Left cardiac atrium (tissue), 4 donors: ENCODE results near the gene TSPEAR. TPM values are rescaled to one million over a fixed set of nuclear protein-coding genes. Genes with fewer than 3 reads are reported as not detected.
"Not testable (repeated sequence)": the region's sequence is repeated elsewhere in the genome, so short reads cannot be mapped to it uniquely, and the experiment has no call there.

Experiments
- ATAC-seq, 2 donors: fragments of 200-7000 bp; cut with Tn5 transposase; one replicate each; pipeline ENCODE4 v1.9.1; 2020; ENCODE audit warnings: mild to moderate bottlenecking in 2 of 2, moderate library complexity in 2 of 2
- DNase-seq: peaks from one replicate; pipeline ENCODE4 v3.0.0-alpha.2; 2020
- intact Hi-C, 2 donors: fragments of 100-400 bp; cut with DNase I; formaldehyde crosslinking; loops; one replicate each; pipeline versions ENCODE4 v1.14.1 to v1.15.1; 2022 to 2023
- total RNA-seq, 2 donors: library from RNA; stranded (reverse); fragmentation: NEBNext Ultra II Directional; extraction: Animal tissue kit (Norgen Biotek cat#: 25700); gene quantifications; one replicate each; pipeline ENCODE4 v1.2.1, GENCODE V29; 2021
- donor health status: DM: no; HTN: yes; CAD: no.
- donor health status: DM: no; HTN: yes; CAD: no; lungs with severe emphysema.
- donor health status: DM: yes; HTN: yes; CAD: no.
- donor health status: Dilated cardiomyopathy.

TSPEAR gene
- total RNA-seq, 2 donors from 2014 or later = 0.39 to 1.6 TPM

DNA sequence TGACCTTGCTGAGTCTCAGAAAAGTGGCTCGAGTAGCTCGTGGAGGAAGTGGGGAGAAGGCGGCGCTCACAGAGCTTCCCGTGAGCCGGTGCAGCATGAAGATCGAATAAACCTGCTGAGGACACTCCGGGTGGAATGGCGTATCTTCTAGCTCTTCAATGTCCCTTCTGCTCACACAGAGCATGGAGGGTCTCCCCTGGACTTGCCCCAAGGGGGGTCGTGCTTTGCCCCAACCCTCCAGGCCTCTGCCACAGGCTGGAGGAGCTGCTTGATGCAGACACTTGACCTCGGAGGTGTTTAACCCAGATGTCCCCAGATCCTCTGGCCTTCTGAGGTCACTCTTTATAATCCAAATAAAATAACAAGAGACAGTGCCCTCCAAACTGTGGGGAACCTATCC, 16.6 kb downstream of the TSPEAR start:
- intact Hi-C loops = no loop called here
- DNase-seq (no peak), ATAC-seq (no peak)

DNA sequence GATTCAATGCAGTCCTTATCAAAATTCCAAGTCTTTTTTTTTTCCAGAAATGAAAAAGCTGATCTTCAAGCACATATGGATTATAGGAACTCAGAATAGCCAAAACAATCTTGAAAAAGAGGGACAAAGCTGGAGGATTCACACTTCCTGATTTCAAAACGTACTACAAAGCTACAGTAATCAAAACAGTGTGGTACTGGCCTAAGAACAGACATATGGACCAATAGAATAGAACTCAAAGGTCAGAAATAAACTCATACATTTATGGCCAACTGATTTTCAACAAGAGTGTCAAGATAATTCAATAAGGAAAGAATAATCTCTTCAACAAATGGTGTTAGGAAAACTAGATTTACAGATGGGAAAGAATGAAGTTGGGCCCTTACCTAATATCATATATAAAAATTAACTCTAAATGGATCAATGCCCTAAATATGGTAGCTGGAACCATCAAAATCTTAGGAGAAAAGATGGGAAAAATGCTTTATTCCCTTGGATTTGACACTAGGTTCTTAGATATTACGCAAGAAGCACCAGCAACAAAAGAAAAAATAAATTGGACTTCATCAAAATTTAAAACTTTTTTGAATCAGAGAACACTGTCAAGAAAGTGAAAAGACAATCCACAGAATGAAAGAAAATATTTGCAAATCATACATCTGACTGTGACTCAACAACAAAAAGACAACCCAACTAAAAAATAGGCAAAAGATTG, 18.4 kb downstream of the TSPEAR start:
- intact Hi-C loops = no loop called here
- DNase-seq (no peak), ATAC-seq (no peak)

DNA sequence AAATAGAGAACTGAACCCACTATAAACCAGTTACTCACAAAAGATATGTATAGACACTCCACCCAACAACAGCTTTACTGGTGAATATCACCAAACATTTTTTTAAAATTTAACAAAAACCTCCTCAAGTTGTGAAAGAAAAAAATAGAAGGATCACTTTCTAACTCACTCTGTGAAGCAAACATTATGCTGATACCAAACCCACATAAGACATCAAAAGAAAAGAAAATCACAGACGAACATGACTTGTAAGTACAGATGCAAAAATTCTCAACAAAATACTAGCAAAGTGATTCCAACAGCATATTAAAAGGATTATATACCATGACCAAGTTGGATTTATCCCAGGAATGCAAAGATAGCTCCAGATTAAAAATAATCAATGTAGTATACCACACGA, 19.7 kb downstream of the TSPEAR start:
- intact Hi-C loops = no loop called here
- DNase-seq (no peak), ATAC-seq (no peak)

DNA sequence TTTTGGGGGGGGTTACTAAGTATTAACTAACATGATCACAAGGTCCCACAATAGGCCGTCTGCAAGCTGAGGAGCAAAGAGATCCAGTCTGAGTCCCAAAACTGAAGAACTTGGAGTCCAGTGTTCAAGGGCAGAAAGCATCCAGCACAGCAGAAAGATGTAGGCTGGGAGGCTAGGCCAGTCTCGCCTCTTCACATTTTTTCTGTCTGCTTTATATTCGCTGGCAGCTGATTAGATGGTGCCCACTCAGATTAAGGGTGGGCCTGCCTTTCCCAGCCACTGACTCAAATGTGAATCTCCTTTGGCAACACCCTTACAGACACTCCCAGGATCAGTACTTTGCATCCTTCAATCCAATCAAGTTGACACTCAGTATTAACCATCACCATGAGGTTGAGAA, 21.6 kb downstream of the TSPEAR start:
- ATAC-seq, intact Hi-C loops, DNase-seq: not testable (repeated sequence)

- no peak for ATAC-seq
- intact Hi-C loops = no loop called here
- DNase-seq = no peak
Measured at GRCh38 chr21:44687671-44688070, 23.7 kb downstream of the TSPEAR start.

GRCh38 chr21:44686843-44687561, 24.4 kb downstream of the TSPEAR start:
- DNase-seq (no peak), ATAC-seq (no peak)
- intact Hi-C loops = no loop called here

DNA sequence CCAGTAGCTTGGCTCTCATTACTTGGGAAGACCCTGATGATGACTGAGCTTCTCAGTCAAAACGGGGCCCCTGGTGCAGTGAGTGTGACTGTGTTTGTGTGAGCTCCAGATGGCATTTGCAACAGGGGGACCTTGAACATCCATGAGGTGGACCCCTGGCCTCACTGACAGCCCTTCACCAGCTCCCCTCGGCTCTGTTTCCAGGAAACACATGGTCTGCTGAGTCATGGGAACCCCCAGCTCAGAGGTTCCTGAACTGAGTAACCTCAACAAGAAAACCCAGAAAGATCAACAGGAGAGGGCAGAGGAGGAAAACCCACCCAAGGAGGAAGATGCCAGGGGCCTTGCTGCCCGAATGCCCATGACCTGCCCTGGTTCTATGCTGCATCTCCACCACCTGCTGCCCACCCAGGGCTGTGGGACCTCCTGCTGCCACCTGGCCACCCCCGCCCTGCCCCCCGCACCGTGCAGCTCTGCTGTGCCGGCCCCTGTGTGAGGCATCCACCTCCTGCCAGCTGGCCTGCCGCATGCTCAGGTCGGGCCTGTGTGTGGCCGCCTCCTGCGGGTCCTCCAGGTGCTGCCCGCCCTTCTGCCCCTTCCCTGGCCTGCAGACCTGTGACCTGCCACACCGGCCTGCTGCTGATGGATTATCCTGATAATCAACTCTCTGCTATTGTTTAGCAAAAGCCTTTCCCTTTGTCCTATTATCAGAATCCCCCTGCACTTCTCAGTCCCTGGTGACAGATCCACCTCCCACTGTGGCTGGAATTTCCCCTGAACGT, 25.2 kb downstream of the TSPEAR start:
- DNase-seq (no peak), ATAC-seq (no peak)
- intact Hi-C loops = no loop called here

GRCh38 chr21:44685050-44685449, 26.3 kb downstream of the TSPEAR start:
- DNase-seq, intact Hi-C loops, ATAC-seq: not testable (repeated sequence)

DNA sequence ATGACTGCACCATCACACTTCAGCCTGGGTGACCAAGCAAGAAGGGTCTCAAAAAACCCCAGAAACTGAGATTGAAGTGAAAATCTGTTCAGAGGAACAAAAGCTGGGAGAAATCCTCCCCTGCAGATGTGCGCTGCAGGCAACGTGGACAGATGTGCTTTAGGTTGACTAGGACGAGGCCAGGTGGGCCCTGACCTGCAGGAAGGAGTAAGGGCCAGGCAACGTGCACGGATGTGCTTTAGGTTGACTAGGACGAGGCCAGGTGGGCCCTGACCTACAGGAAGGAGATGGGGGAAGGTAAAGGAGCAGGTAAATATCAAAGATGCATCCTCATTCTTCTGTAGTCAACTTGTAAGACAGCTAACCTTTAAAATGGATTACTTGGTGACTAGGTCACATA, 26.9 kb downstream of the TSPEAR start:
- ATAC-seq (no peak), DNase-seq (no peak)
- intact Hi-C loops = no loop called here

- intact Hi-C loops = no loop called here
Measured at GRCh38 chr21:44684077-44684476, 27.3 kb downstream of the TSPEAR start.

GRCh38 chr21:44682580-44683151, 28.7 kb downstream of the TSPEAR start:
- DNase-seq (no peak), ATAC-seq (no peak)
- intact Hi-C loops = no loop called here

More at GRCh38 chr21:44684077-44684476, 27.3 kb downstream of the TSPEAR start:
- ATAC-seq (no peak), DNase-seq (no peak)

GRCh38 chr21:44681861-44682579, 29.4 kb downstream of the TSPEAR start, which contains the start of gene KRTAP12-1:
Gene KRTAP12-1, minus strand, starts transcription at chr21:44682163. Its CDS starts 40 bp downstream, at chr21:44682123.
- intact Hi-C loops = no loop called here
- peak; percentile 25 to 63 for ATAC-seq
- no peak for DNase-seq

DNA sequence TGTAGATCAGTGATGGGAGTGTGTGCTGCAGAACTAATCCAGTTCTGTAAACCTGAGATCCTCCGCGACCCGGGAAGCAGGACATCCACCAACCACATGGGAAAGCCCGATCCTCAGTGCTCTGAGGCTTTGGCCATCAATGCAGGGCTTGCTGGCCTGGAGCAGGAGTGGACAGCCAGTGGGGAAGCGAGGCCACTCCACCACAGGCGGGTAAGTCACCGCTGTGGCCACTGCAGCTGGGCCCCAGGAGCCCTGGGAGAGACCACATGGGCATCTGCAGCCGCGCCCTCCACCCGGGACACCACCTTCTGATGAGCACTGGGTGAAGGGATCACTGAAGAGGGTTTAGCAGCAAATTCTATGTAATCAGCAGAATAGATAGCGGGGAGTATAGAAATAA, 30.2 kb downstream of the TSPEAR start:
- intact Hi-C loops = no loop called here
- no peak for DNase-seq
- no peak for ATAC-seq

DNA sequence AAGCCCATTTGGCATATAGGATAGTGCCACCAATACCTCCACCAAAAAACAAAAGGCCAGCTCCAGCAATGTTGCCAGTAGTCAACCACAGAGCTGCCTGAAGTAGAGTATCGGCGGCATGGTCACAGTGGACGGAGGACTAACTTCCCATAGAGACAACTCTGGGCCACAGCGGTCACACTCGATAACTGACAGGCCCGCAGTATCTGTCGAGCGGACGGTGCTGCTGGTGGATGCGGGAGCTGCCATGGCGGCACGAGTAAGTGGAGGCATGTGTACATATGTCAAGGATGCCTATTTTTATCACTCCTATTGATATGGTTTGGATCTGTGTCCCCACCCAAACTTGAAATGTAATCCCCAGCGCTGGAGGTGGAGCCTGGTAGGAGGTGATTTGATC, 33.5 kb downstream of the TSPEAR start:
- intact Hi-C loops = no loop called here
- no peak for DNase-seq
- ATAC-seq = no peak

- ATAC-seq (no peak), DNase-seq (no peak)
- intact Hi-C loops = no loop called here
Measured at GRCh38 chr21:44671911-44672310, 39.5 kb downstream of the TSPEAR start.

GRCh38 chr21:44670642-44671432, 40.5 kb downstream of the TSPEAR start:
- intact Hi-C loops = no loop called here
- DNase-seq (no peak), ATAC-seq (no peak)

- ATAC-seq (no peak), DNase-seq (no peak)
- intact Hi-C loops = no loop called here
Measured at GRCh38 chr21:44667612-44668011, 43.8 kb downstream of the TSPEAR start.
